MCF 10A (cell line): ENCODE data around the gene SMIM41. TPM values are rescaled to one million over a fixed set of nuclear protein-coding genes. Genes with fewer than 3 reads are reported as not detected.

ENCODE experiments used
- Bru-seq: library from RNA; stranded (reverse); fragments of 400-500 nt; gene quantifications from one replicate; lab custom pipeline; 2021; lab: Mats Ljungman, UMichigan
- BruChase-seq, 2 experiments: library from RNA; stranded (reverse); fragments of 400-500 nt; gene quantifications; one replicate each; lab custom pipeline; 2021; lab: Mats Ljungman, UMichigan
- BruUV-seq: library from RNA; stranded (reverse); fragments of 400-500 nt; replicated peaks from 2 replicates; lab custom pipeline; 2021; lab: Mats Ljungman, UMichigan
- CTCF ChIA-PET: fragments of 300-600 bp; sonication (Branson Sonifier 250); formaldehyde crosslinking; extraction: SDS; loops from one replicate; lab custom pipeline; 2021; ENCODE audit warnings: antibody characterized with exemption, inconsistent platforms; lab: Yijun Ruan, JAX
- POLR2A ChIA-PET: fragments of 300-600, 350-650 bp; sonication (Branson Sonifier 250); formaldehyde crosslinking; extraction: SDS; loops from one replicate; lab custom pipeline; 2020; ENCODE audit warnings: antibody characterized with exemption, inconsistent platforms; lab: Yijun Ruan, JAX
- DNase-seq: peaks from one replicate; pipeline ENCODE4 v3.0.0-alpha.2; 2018; ENCODE audit not compliant: unreplicated experiment
- H3K27ac Mint-ChIP-seq: one replicate; pipeline ENCODE4 v1.8.0; 2022; ENCODE audit warnings: mild to moderate bottlenecking, low read depth, mixed read lengths; ENCODE audit not compliant: unreplicated experiment
- H3K27me3 Mint-ChIP-seq: one replicate; pipeline ENCODE4 v1.8.0; 2022; ENCODE audit warnings: mixed read lengths; ENCODE audit not compliant: insufficient read depth, unreplicated experiment
- H3K36me3 Mint-ChIP-seq: one replicate; pipeline ENCODE4 v1.8.0; 2022; ENCODE audit warnings: mild to moderate bottlenecking, moderate library complexity, mixed read lengths; ENCODE audit not compliant: insufficient read depth, unreplicated experiment
- H3K4me1 Mint-ChIP-seq: one replicate; pipeline ENCODE4 v1.8.0; 2022; ENCODE audit warnings: mixed read lengths; ENCODE audit not compliant: insufficient read depth, unreplicated experiment
- H3K4me3 Mint-ChIP-seq: one replicate; pipeline ENCODE4 v1.8.0; 2022; ENCODE audit warnings: mild to moderate bottlenecking, moderate library complexity, mixed read lengths; ENCODE audit not compliant: unreplicated experiment
- H3K9me3 Mint-ChIP-seq: one replicate; pipeline ENCODE4 v1.8.0; 2022; ENCODE audit warnings: mixed read lengths; ENCODE audit not compliant: unreplicated experiment
- CTCF ChIP-seq: fragments of 200-600 bp; IDR thresholded peaks from one replicate; pipeline ENCODE4 v1.8.0; 2022; ENCODE audit warnings: antibody characterized with exemption, mild to moderate bottlenecking; ENCODE audit not compliant: unreplicated experiment
- intact Hi-C: fragments of 100-400 bp; cut with micrococcal nuclease; formaldehyde crosslinking; loops from 2 replicates; pipeline ENCODE4 v1.14.1; 2022
- long read RNA-seq: library from polyadenylated mRNA; stranded (forward); transcript quantifications from one replicate; pipeline ENCODE4 v2.0.0, GENCODE V29; 2022
- total RNA-seq: library from RNA; stranded (reverse); gene quantifications from 2 replicates; pipeline ENCODE4 v1.2.3, GENCODE V29; 2022

Gene SMIM41
- not detected in 2 replicates for total RNA-seq
- percentile 29 among the genes with signal in this experiment for Bru-seq, nascent RNA
- percentile 11 among the genes with signal in this experiment for BruChase-seq, experiment 1, labeled RNA remaining after a 6-hour chase
- BruChase-seq, experiment 2, labeled RNA remaining after a 2-hour chase = percentile 16 among the genes with signal in this experiment
- long read RNA-seq = 0 reads

GRCh38 chr12:52079576-52080402 is at the start of gene SMIM41:
TSS of gene SMIM41 (plus strand) at chr12:52079704. CDS start at chr12:52079780, 76 bp downstream.
- no peak for DNase-seq
- ChIA-PET POLR2A (interaction anchor here (0.6 kb wide), 1 partner anchor 31 kb away, joined by 3 read pairs; no protein-coding TSS in a partner anchor), CTCF (interaction anchor here (0.6 to 32.1 kb wide), 5 partner anchors 9 to 87 kb away, joined by 3 to 560 read pairs (median 6); no protein-coding TSS in a partner anchor)
- H3K9me3 Mint-ChIP-seq = no peaks in the 10 kb centered on the region
- intact Hi-C loops = no loop called here
- H3K36me3 Mint-ChIP-seq = peaks cover 33% of the 10 kb centered on the region
- no peak within 1 kb of the TSS for H3K4me3 Mint-ChIP-seq
- H3K27ac Mint-ChIP-seq = no peak within 1 kb of the TSS
- BruUV-seq = no TSS peak
- no peak for TF ChIP-seq CTCF
- no peaks in the 10 kb centered on the region for H3K27me3 Mint-ChIP-seq
- no peaks in the 10 kb centered on the region for H3K4me1 Mint-ChIP-seq

GRCh38 chr12:52032446-52032803 is 47.1 kb upstream of the SMIM41 start:
- Mint-ChIP-seq H3K27me3 (peaks cover 10% of the 10 kb centered on the region), H3K9me3 (no peaks in the 10 kb centered on the region), H3K4me3 (peak overlapping the region; percentile 71), H3K4me1 (peaks cover 10% of the 10 kb centered on the region), H3K36me3 (no peaks in the 10 kb centered on the region), H3K27ac (peak overlapping the region; percentile 83)
- ChIA-PET POLR2A (interaction anchor here (0.6 to 3.2 kb wide), 15 partner anchors 9 to 661 kb away, joined by 3 to 36 read pairs (median 4); partner anchors contain the start of genes ATG101, KRT6A and NR4A1), CTCF (interaction anchor here (0.5 to 17.1 kb wide), 11 partner anchors 8 to 1974 kb away, joined by 3 to 560 read pairs (median 5); partner anchors contain the start of genes ATG101, NR4A1 and SMIM41)
- BruUV-seq = TSS peak; percentile 72
- no peak for TF ChIP-seq CTCF
- peak; percentile 39 for DNase-seq
- intact Hi-C loops = no loop called here

GRCh38 chr12:52032804-52033445 is 46.6 kb upstream of the SMIM41 start:
- peaks cover 10% of the 10 kb centered on the region for H3K27me3 Mint-ChIP-seq
- BruUV-seq = no TSS peak
- intact Hi-C loops = no loop called here
- peak overlapping the region; percentile 83 for H3K27ac Mint-ChIP-seq
- no peak for TF ChIP-seq CTCF
- CTCF ChIA-PET = interaction anchor here (0.5 to 17.1 kb wide), 11 partner anchors 9 to 1975 kb away, joined by 3 to 560 read pairs (median 5); partner anchors contain the start of genes ATG101, NR4A1 and SMIM41
- POLR2A ChIA-PET = interaction anchor here (0.6 to 3.2 kb wide), 14 partner anchors 9 to 661 kb away, joined by 3 to 36 read pairs (median 4); partner anchors contain the start of genes ATG101, KRT6A and NR4A1
- H3K36me3 Mint-ChIP-seq = no peaks in the 10 kb centered on the region
- H3K4me1 Mint-ChIP-seq = peaks cover 10% of the 10 kb centered on the region
- peak; percentile 95 for DNase-seq
- peak overlapping the region; percentile 71 for H3K4me3 Mint-ChIP-seq
- no peaks in the 10 kb centered on the region for H3K9me3 Mint-ChIP-seq
